ENCODE data around the gene VPS26C.

Gene VPS26C

DNA sequence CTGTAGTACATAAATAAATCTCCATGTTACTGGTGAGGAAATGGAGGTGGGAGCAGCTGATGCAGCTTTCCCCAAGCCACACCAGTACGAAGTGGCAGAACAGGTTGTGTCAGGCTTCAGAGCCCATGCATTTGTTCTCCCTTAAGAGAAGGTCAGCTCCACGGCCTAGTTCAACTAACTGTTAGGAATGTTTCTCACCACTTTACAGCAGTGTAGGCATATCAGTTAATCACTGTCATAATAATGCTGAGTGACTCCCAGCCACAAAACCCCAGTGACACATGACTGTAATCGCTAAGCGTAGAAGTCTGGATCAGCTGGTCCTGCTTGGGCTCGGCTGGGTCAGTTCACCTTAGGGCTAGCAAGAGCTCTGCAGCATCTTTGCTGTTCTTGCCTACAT is 90.4 kb downstream of the VPS26C start:
- TF ChIP-seq CTCF (IDR thresholded peaks at IDR 0.05): no peak
- TF ChIP-seq ZFX (IDR thresholded peaks at IDR 0.05; ENCODE audit: borderline replicate concordance): no peak
- no peak overlapping the region for H3K27ac ChIP-seq
